Measurements from ENCODE around the gene PNLIP.

- TF ChIP-seq POLR2A (IDR thresholded peaks at IDR 0.05; ENCODE audit: low read length): no peak
- no peak for TF ChIP-seq GATA1 (IDR thresholded peaks at IDR 0.05; ENCODE audit: low read depth, low read length)
Measured at GRCh38 chr10:116593139-116593740, 47.5 kb downstream of the PNLIP start.

All from erythroblast (primary cell).